ENCODE measurements around the gene NAP1L2.
"Not testable (repeated sequence)": the region's sequence is repeated elsewhere in the genome, so short reads cannot be mapped to it uniquely, and the experiment has no call there.

The NAP1L2 gene

GRCh38 chrX:73214426-73215094 lies at the start of gene NAP1L2:
NAP1L2 (minus strand) TSS chrX:73214851; CDS start chrX:73214492, 359 bp downstream.
- DNase-seq, result no peak

GRCh38 chrX:73262991-73263390 lies 48.3 kb upstream of the NAP1L2 start:
- DNase-seq, result no peak

- DNase-seq, result no peak
These were observed 24.6 kb upstream of the NAP1L2 start for GRCh38 chrX:73239242-73239641.

GRCh38 chrX:73217621-73218020 lies 3.0 kb upstream of the NAP1L2 start:
- DNase-seq, result no peak

- no peak for DNase-seq
These were observed 595 bp upstream of the NAP1L2 start for GRCh38 chrX:73215246-73215645.

GRCh38 chrX:73213734-73214425 lies 771 bp downstream of the NAP1L2 start:
- no peak for DNase-seq

GRCh38 chrX:73206366-73206765 lies 8.3 kb downstream of the NAP1L2 start:
- no peak for DNase-seq

- DNase-seq, result no peak
These were observed 32.0 kb downstream of the NAP1L2 start for GRCh38 chrX:73182502-73183114.

- not testable (repeated sequence) for DNase-seq
These were observed 45.7 kb downstream of the NAP1L2 start for GRCh38 chrX:73168945-73169344.
